SK-N-SH (cell line): ENCODE data around the gene FLT4. TPM values are rescaled to one million over a fixed set of nuclear protein-coding genes. Genes with fewer than 3 reads are reported as not detected.
"Not testable (repeated sequence)": the region's sequence is repeated elsewhere in the genome, so short reads cannot be mapped to it uniquely, and the experiment has no call there.

Experiments used
- CTCF ChIA-PET: fragments of 300-600, 350-600 bp; formaldehyde crosslinking; extraction: SDS; loops from one replicate; lab custom pipeline; 2021; lab: Yijun Ruan, JAX
- POLR2A ChIA-PET: fragments of 350-600 bp; sonication (Branson Sonifier 250); formaldehyde crosslinking; extraction: SDS; loops from one replicate; lab custom pipeline; 2020; ENCODE audit warnings: antibody characterized with exemption, inconsistent platforms; lab: Yijun Ruan, JAX
- DNase-seq: peaks from one replicate; pipeline ENCODE4 v3.0.0; 2012
- H2AFZ ChIP-seq: fragments of 200-600 bp; sonication (generic); 2 replicates; pipeline ENCODE4 v1.8.1; 2016; ENCODE audit warnings: antibody characterized with exemption, mild to moderate bottlenecking, low read depth
- H3F3A ChIP-seq: fragments of 200-600 bp; sonication (generic); replicated peaks from 2 replicates; pipeline ENCODE3; 2016; ENCODE audit warnings: antibody characterized with exemption, mild to moderate bottlenecking; ENCODE audit not compliant: insufficient read depth
- H3K27ac ChIP-seq, 2 experiments: fragments of 200-500 bp in 1 of 2; fragments of 200-600 bp in 1 of 2; sonication (Bioruptor generic) in 1 of 2; sonication (generic), shearing (Covaris generic) in 1 of 2; 2 replicates each; pipeline versions ENCODE4 v1.5.1 to v1.6.1; 2014 to 2016; ENCODE audit warnings: low read depth in 2 of 2, inconsistent platforms in 1 of 2, low read length in 1 of 2, mild to moderate bottlenecking in 1 of 2, mixed read lengths in 1 of 2
- H3K27me3 ChIP-seq: fragments of 200-600 bp; sonication (generic), shearing (Covaris generic); 2 replicates; pipeline ENCODE4 v1.6.1; 2016; ENCODE audit warnings: mixed run types; ENCODE audit not compliant: insufficient read depth
- H3K36me3 ChIP-seq, 2 experiments: fragments of 200-500 bp in 1 of 2; fragments of 200-600 bp in 1 of 2; sonication (Bioruptor generic) in 1 of 2; sonication (generic) in 1 of 2; replicated peaks in 1 of 2; 2 replicates each; pipeline versions ENCODE3 to v1.5.1; 2014 to 2016; ENCODE audit warnings: low read length in 1 of 2, mild to moderate bottlenecking in 1 of 2; ENCODE audit not compliant: insufficient read depth in 2 of 2, control insufficient read depth in 1 of 2
- H3K4me1 ChIP-seq, 2 experiments: fragments of 200-500 bp in 1 of 2; fragments of 200-600 bp in 1 of 2; sonication (Bioruptor generic) in 1 of 2; sonication (generic), shearing (Covaris generic) in 1 of 2; 2 replicates each; pipeline versions ENCODE4 v1.5.1 to v1.6.1; 2014 to 2016; ENCODE audit warnings: low read depth in 1 of 2, low read length in 1 of 2, mixed run types in 1 of 2; ENCODE audit not compliant: insufficient read depth in 2 of 2, control insufficient read depth in 1 of 2
- H3K4me2 ChIP-seq: fragments of 200-600 bp; sonication (generic), shearing (Covaris generic); 2 replicates; pipeline ENCODE4 v1.6.1; 2017; ENCODE audit warnings: mixed run types
- H3K4me3 ChIP-seq, 2 experiments: fragments of 200-500 bp in 1 of 2; fragments of 200-600 bp in 1 of 2; sonication (Bioruptor generic) in 1 of 2; sonication (generic), shearing (Covaris generic) in 1 of 2; 2 replicates each; pipeline versions ENCODE4 v1.5.1 to v1.8.1; 2014 to 2016; ENCODE audit warnings: low read depth in 2 of 2, inconsistent platforms in 1 of 2, low read length in 1 of 2, mild to moderate bottlenecking in 1 of 2, mixed read lengths in 1 of 2, moderate library complexity in 1 of 2
- H3K79me2 ChIP-seq: fragments of 200-600 bp; sonication (generic); 2 replicates; pipeline ENCODE4 v1.8.1; 2017; ENCODE audit warnings: mild to moderate bottlenecking; ENCODE audit not compliant: insufficient read depth
- H3K9ac ChIP-seq: fragments of 200-600 bp; sonication (generic); 2 replicates; pipeline ENCODE4 v1.6.1; 2017; ENCODE audit warnings: mixed run types
- H3K9me2 ChIP-seq: fragments of 200-600 bp; sonication (generic); 2 replicates; pipeline ENCODE4 v1.6.1; 2017; ENCODE audit warnings: mixed run types
- H3K9me3 ChIP-seq: fragments of 200-600 bp; sonication (generic); 2 replicates; pipeline ENCODE4 v1.6.1; 2017; ENCODE audit warnings: mixed run types, mild to moderate bottlenecking, moderate library complexity
- H4K20me1 ChIP-seq: fragments of 200-600 bp; sonication (generic); 2 replicates; pipeline ENCODE4 v1.6.1; 2017; ENCODE audit warnings: mild to moderate bottlenecking, mixed run types; ENCODE audit not compliant: insufficient read depth
- EZH2phosphoT487 ChIP-seq: fragments of 200-600 bp; sonication (generic); IDR thresholded peaks from 2 replicates; pipeline ENCODE4 v1.6.1; 2017; ENCODE audit warnings: low read depth, mixed run types, mild to moderate bottlenecking, antibody characterized with exemption, moderate library complexity, borderline replicate concordance
- FOXM1 ChIP-seq: IDR thresholded peaks from 2 replicates; pipeline ENCODE4 v1.4.0; 2012; ENCODE audit warnings: low read depth, mild to moderate bottlenecking
- GATA2 ChIP-seq: sonication (generic); formaldehyde crosslinking; IDR thresholded peaks from 2 replicates; pipeline ENCODE4 v1.5.0; 2020; ENCODE audit warnings: mild to moderate bottlenecking, missing genetic modification reagents
- JUND ChIP-seq: IDR thresholded peaks from 2 replicates; pipeline ENCODE4 v1.4.0; 2012
- NFIC ChIP-seq: IDR thresholded peaks from 2 replicates; pipeline ENCODE4 v1.4.0; 2012; ENCODE audit warnings: borderline replicate concordance
- NRF1 ChIP-seq: IDR thresholded peaks from 2 replicates; pipeline ENCODE4 v1.6.1; 2012; ENCODE audit warnings: low read depth, mild to moderate bottlenecking, low read length
- RAD21 ChIP-seq: IDR thresholded peaks from 2 replicates; pipeline ENCODE4 v1.6.1; 2012; ENCODE audit warnings: mild to moderate bottlenecking, low read length
- SIN3A ChIP-seq: IDR thresholded peaks from 2 replicates; pipeline ENCODE4 v1.6.1; 2012; ENCODE audit warnings: low read depth, mild to moderate bottlenecking, low read length, moderate library complexity, borderline replicate concordance
- WGBS: methylation state at CpG from one replicate; pipeline ENCODE4 v1.1.6; 2017; ENCODE audit warnings: low lambda C conversion rate; 5-methylcytosine and 5-hydroxymethylcytosine counted together
- polyA plus RNA-seq, 3 experiments: library from polyadenylated mRNA; depleted of rRNA; stranded (reverse); fragments of >200 nt; gene quantifications; 2 replicates each; pipeline ENCODE4 v1.2.3, GENCODE V29; 2012
- TF ChIP-seq, protein P1 (sequence below): fragments of 200-600 bp; sonication (generic); IDR thresholded peaks from 2 replicates; pipeline ENCODE4 v1.6.1; 2017; ENCODE audit warnings: antibody characterized with exemption, mild to moderate bottlenecking, moderate library complexity
- TF ChIP-seq, protein P2 (sequence below): IDR thresholded peaks from 2 replicates; pipeline ENCODE4; 2012

The FLT4 gene
- polyA plus RNA-seq, 1 of the 3 experiments (the other 2 are of a cell fraction), result 0.05 TPM

GRCh38 chr5:180682560-180682959 is 33.2 kb upstream of the FLT4 start:
- no peak overlapping the region for H3K4me3 ChIP-seq
- no peaks in the 10 kb centered on the region for H3F3A ChIP-seq
- ChIA-PET CTCF (no interaction called here), POLR2A (no interaction called here)
- no peaks in the 10 kb centered on the region for H4K20me1 ChIP-seq
- no peak overlapping the region for H2AFZ ChIP-seq
- no peak overlapping the region for H3K4me2 ChIP-seq
- H3K79me2 ChIP-seq, result no peaks in the 10 kb centered on the region
- 6% methylated on average over 8 of the region's 8 CpGs for WGBS
- H3K4me1 ChIP-seq, result no peaks in the 10 kb centered on the region
- no peak for DNase-seq
- H3K9me2 ChIP-seq, result no peaks in the 10 kb centered on the region
- H3K9me3 ChIP-seq, result no peaks in the 10 kb centered on the region
- H3K9ac ChIP-seq, result no peak overlapping the region
- TF ChIP-seq JUND (no peak), EZH2phosphoT487 (no peak), SIN3A (no peak), NFIC (no peak), FOXM1 (no peak), NRF1 (no peak), RAD21 (no peak), GATA2 (no peak)
- TF ChIP-seq, protein P1, sequence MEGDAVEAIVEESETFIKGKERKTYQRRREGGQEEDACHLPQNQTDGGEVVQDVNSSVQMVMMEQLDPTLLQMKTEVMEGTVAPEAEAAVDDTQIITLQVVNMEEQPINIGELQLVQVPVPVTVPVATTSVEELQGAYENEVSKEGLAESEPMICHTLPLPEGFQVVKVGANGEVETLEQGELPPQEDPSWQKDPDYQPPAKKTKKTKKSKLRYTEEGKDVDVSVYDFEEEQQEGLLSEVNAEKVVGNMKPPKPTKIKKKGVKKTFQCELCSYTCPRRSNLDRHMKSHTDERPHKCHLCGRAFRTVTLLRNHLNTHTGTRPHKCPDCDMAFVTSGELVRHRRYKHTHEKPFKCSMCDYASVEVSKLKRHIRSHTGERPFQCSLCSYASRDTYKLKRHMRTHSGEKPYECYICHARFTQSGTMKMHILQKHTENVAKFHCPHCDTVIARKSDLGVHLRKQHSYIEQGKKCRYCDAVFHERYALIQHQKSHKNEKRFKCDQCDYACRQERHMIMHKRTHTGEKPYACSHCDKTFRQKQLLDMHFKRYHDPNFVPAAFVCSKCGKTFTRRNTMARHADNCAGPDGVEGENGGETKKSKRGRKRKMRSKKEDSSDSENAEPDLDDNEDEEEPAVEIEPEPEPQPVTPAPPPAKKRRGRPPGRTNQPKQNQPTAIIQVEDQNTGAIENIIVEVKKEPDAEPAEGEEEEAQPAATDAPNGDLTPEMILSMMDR, result no peak
- TF ChIP-seq, protein P2, sequence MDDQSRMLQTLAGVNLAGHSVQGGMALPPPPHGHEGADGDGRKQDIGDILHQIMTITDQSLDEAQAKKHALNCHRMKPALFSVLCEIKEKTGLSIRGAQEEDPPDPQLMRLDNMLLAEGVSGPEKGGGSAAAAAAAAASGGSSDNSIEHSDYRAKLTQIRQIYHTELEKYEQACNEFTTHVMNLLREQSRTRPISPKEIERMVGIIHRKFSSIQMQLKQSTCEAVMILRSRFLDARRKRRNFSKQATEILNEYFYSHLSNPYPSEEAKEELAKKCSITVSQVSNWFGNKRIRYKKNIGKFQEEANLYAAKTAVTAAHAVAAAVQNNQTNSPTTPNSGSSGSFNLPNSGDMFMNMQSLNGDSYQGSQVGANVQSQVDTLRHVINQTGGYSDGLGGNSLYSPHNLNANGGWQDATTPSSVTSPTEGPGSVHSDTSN, result no peak
- peaks cover 38% of the 10 kb centered on the region; the same call in 1 of the 2 replicates for H3K27me3 ChIP-seq
- H3K27ac ChIP-seq, result no peak overlapping the region
- H3K36me3 ChIP-seq, result no peaks in the 10 kb centered on the region

- H3K4me1 ChIP-seq, H3K4me2 ChIP-seq, H3K9ac ChIP-seq, H3K27ac ChIP-seq, H3F3A ChIP-seq, DNase-seq, CTCF ChIA-PET, H3K79me2 ChIP-seq, H3K9me3 ChIP-seq, H2AFZ ChIP-seq, H3K4me3 ChIP-seq, H3K36me3 ChIP-seq, POLR2A ChIA-PET, H3K9me2 ChIP-seq, H4K20me1 ChIP-seq: not testable (repeated sequence)
- 2% methylated on average over 10 of the region's 12 CpGs for WGBS
- H3K27me3 ChIP-seq, result peaks cover 32% of the 10 kb centered on the region; the same call in 1 of the 2 replicates
Measured at GRCh38 chr5:180682008-180682407, 32.6 kb upstream of the FLT4 start.

DNA sequence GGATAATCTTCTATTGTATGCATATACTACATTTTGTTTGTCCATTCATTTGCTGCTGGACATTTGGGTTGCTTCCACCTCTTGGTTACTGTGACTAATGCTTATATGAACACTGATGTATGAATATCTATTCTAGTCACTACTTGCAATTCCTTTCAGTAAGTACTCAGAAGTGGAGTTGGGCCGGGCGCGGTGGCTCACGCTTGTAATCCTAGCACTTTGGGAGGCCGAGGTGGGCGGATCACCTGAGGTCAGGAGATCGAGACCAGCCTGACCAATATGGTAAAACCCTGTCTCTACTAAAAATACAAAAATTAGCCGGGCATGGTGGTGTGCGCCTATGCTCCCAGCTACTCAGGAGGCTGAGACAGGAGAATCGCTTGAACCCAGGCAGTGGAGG is 28.9 kb upstream of the FLT4 start:
- H3K4me2 ChIP-seq, H2AFZ ChIP-seq, H3K36me3 ChIP-seq, H3K4me3 ChIP-seq, H3K9me3 ChIP-seq, H3F3A ChIP-seq, H4K20me1 ChIP-seq, H3K79me2 ChIP-seq, H3K9me2 ChIP-seq, H3K4me1 ChIP-seq, H3K27ac ChIP-seq, DNase-seq, H3K9ac ChIP-seq, POLR2A ChIA-PET: not testable (repeated sequence)
- WGBS, result 55% methylated on average over 10 of the region's 10 CpGs
- H3K27me3 ChIP-seq, result peaks cover 14% of the 10 kb centered on the region; the same call in 1 of the 2 replicates
- CTCF ChIA-PET, result interaction anchor here (2.4 kb wide), 1 partner anchor 41 kb away, joined by 5 read pairs; no protein-coding TSS in a partner anchor
